Hematopoietic multipotent progenitor cell treated with erythropoietin and hydrocortisone succinate and interleukin-3 and kit ligand, for 17 days (in vitro differentiated cells): ENCODE measurements around the gene SORCS2.

Experiments
- DNase-seq: peaks from one replicate; pipeline ENCODE4 v3.0.0-alpha.2; 2015; ENCODE audit warnings: low spot score

SORCS2 gene

GRCh38 chr4:7620086-7620813 lies 427.9 kb downstream of the SORCS2 start:
- no peak for DNase-seq

- no peak for DNase-seq
Observed at GRCh38 chr4:7620814-7621176, 428.5 kb downstream of the SORCS2 start.

GRCh38 chr4:7621252-7622035 lies 429.1 kb downstream of the SORCS2 start:
- DNase-seq = no peak

- DNase-seq = no peak
Observed at GRCh38 chr4:7622371-7622770, 430.0 kb downstream of the SORCS2 start.

- DNase-seq = no peak
Observed at GRCh38 chr4:7623468-7623867, 431.1 kb downstream of the SORCS2 start.

GRCh38 chr4:7624396-7624980 lies 432.1 kb downstream of the SORCS2 start:
- no peak for DNase-seq

- DNase-seq = no peak
Observed at GRCh38 chr4:7625071-7625470, 432.7 kb downstream of the SORCS2 start.

- DNase-seq = no peak
Observed at GRCh38 chr4:7626531-7626930, 434.2 kb downstream of the SORCS2 start.

GRCh38 chr4:7627251-7628250 lies 435.2 kb downstream of the SORCS2 start:
- no peak for DNase-seq

GRCh38 chr4:7628432-7628831 lies 436.1 kb downstream of the SORCS2 start:
- no peak for DNase-seq

- no peak for DNase-seq
Observed at GRCh38 chr4:7629501-7630254, 437.3 kb downstream of the SORCS2 start.

- no peak for DNase-seq
Observed at GRCh38 chr4:7630568-7631287, 438.4 kb downstream of the SORCS2 start.

GRCh38 chr4:7631288-7632014 lies 439.1 kb downstream of the SORCS2 start:
- DNase-seq = no peak

- DNase-seq = no peak
Observed at GRCh38 chr4:7632341-7632740, 440.0 kb downstream of the SORCS2 start.

GRCh38 chr4:7632971-7633370 lies 440.6 kb downstream of the SORCS2 start:
- no peak for DNase-seq

- no peak for DNase-seq
Observed at GRCh38 chr4:7634661-7635251, 442.4 kb downstream of the SORCS2 start.

GRCh38 chr4:7635445-7636239 lies 443.3 kb downstream of the SORCS2 start:
- no peak for DNase-seq

- DNase-seq = no peak
Observed at GRCh38 chr4:7636240-7636508, 443.8 kb downstream of the SORCS2 start.

GRCh38 chr4:7637139-7637538 lies 444.8 kb downstream of the SORCS2 start:
- DNase-seq = no peak
